ENCODE results near the gene P2RY14. TPM values are rescaled to one million over a fixed set of nuclear protein-coding genes. Genes with fewer than 3 reads are reported as not detected.

The P2RY14 gene
- total RNA-seq, 1 experiment from 2014 or later, result not detected

DNA sequence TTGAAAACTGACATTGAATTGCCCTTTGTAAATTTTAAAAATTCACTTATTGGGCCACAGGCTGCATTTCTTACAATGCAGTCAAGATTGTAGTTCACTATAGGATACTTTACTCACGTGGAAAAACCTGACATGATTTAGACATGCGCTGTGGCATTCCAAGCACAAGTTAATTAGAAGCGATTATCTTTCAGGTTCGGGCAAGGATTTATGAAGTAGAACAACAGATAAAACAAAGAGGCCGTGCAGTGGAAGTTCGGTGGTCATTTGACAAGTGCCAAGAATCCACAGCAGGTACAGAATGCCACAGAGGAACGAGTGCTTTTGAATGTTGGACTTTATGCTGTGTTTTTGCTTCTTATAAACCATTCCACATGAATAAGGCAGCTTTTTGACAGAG lies 113.1 kb downstream of the P2RY14 start:
- Histone ChIP-seq H3K4me1 (no peaks in the 10 kb centered on the region), H3K36me3 (ENCODE audit: control insufficient read depth, insufficient read depth, low read length) (no peaks in the 10 kb centered on the region), H3K9me3 (no peaks in the 10 kb centered on the region), H3K27me3 (replicated peaks; ENCODE audit: control insufficient read depth, insufficient read depth, low read length) (no peaks in the 10 kb centered on the region), H3K4me3 (ENCODE audit: low read depth, low read length) (no peak overlapping the region)
- no peaks in the 10 kb centered on the region for H3K27me3 Mint-ChIP-seq (ENCODE audit: insufficient read depth, unreplicated experiment)
- DNase-seq, result no peak
- CTCF ChIA-PET, result no interaction called here
- BruUV-seq (replicated peaks), result no TSS peak
- no peak overlapping the region for H3K27ac Mint-ChIP-seq (ENCODE audit: unreplicated experiment)
- intact Hi-C loops (cut with micrococcal nuclease; ENCODE audit: unreplicated experiment), result loop anchor here (5.0 kb wide), 3 partner anchors 47 to 752 kb away; no protein-coding TSS in a partner anchor
- POLR2A ChIA-PET, result no interaction called here
- no peaks in the 10 kb centered on the region for H3K9me3 Mint-ChIP-seq (ENCODE audit: unreplicated experiment)
- TF ChIP-seq, protein P1, sequence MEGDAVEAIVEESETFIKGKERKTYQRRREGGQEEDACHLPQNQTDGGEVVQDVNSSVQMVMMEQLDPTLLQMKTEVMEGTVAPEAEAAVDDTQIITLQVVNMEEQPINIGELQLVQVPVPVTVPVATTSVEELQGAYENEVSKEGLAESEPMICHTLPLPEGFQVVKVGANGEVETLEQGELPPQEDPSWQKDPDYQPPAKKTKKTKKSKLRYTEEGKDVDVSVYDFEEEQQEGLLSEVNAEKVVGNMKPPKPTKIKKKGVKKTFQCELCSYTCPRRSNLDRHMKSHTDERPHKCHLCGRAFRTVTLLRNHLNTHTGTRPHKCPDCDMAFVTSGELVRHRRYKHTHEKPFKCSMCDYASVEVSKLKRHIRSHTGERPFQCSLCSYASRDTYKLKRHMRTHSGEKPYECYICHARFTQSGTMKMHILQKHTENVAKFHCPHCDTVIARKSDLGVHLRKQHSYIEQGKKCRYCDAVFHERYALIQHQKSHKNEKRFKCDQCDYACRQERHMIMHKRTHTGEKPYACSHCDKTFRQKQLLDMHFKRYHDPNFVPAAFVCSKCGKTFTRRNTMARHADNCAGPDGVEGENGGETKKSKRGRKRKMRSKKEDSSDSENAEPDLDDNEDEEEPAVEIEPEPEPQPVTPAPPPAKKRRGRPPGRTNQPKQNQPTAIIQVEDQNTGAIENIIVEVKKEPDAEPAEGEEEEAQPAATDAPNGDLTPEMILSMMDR (IDR thresholded peaks at IDR 0.05; ENCODE audit: insufficient read depth in 1 of 2, low read depth in 1 of 2, low read length in 1 of 2, severe bottlenecking in 1 of 2, unreplicated experiment in 1 of 2), result no peak
- peaks cover 11% of the 10 kb centered on the region for H3K36me3 Mint-ChIP-seq (ENCODE audit: insufficient read depth, unreplicated experiment)
- no peak overlapping the region for H3K4me3 Mint-ChIP-seq (ENCODE audit: unreplicated experiment)
- peaks cover 6% of the 10 kb centered on the region for H3K4me1 Mint-ChIP-seq (ENCODE audit: low read depth, unreplicated experiment)

Other genes with a start within 250 kb of the P2RY14 start
- 21.5 and 22.9 TPM in 2 replicates for gene MED12L, start 192.9 kb downstream of the P2RY14 start, total RNA-seq (2022)
- gene GPR171, start 75.3 kb downstream of the P2RY14 start, total RNA-seq (2022), result not detected in 2 replicates
- gene GPR87, start 38.3 kb upstream of the P2RY14 start, total RNA-seq (2022), result 0.18 and 0.28 TPM in 2 replicates
- not detected in 2 replicates for gene P2RY13, start 51.0 kb upstream of the P2RY14 start, total RNA-seq (2022)
- gene P2RY12, start 106.2 kb upstream of the P2RY14 start, total RNA-seq (2022), result not detected in 2 replicates
- gene IGSF10, start 182.5 kb upstream of the P2RY14 start, total RNA-seq (2022), result 2.6 TPM in 2 replicates